ENCODE results near the gene LTB4R2.

Gene LTB4R2

DNA sequence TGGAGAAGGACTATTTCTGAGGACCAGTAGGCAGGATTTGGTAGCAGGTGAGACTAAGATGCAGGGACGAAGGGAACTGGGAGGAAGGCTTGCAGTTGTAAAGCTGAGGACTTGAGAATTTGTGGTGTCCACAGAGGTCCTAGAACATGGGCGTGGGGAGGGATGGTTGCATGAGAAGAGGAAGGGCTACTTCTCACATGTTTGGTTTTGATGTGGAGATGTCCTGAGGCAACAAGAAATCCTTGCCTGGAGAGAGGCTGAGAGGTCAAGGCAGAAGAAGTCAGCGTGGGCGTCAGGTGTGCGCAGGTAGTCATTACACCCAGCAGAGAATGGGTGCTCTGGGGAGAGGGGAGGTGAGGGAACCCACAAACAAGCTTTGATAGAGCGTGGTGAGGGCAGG is 32.9 kb upstream of the LTB4R2 start:
- Histone ChIP-seq H3K27me3 (ENCODE audit: control insufficient read depth in 1 of 2, insufficient read depth in 2 of 2, low read length in 2 of 2) (no peaks in the 10 kb centered on the region), H3K36me3 (ENCODE audit: control insufficient read depth in 1 of 2, insufficient read depth in 2 of 2, low read length in 2 of 2) (no peaks in the 10 kb centered on the region), H3K9ac (ENCODE audit: low read depth in 1 of 2, low read length in 2 of 2) (no peak overlapping the region), H3K9me3 (ENCODE audit: control insufficient read depth in 1 of 2, low read length in 2 of 2) (no peaks in the 10 kb centered on the region), H3K27ac (ENCODE audit: low read depth, low read length) (no peak overlapping the region), H3K4me1 (ENCODE audit: control insufficient read depth in 1 of 2, insufficient read depth in 2 of 2, low read length in 2 of 2) (peaks cover 15 to 18% of the 10 kb centered on the region in 2 donors), H3K4me3 (ENCODE audit: low read depth in 1 of 2, low read length in 2 of 2) (no peak overlapping the region)

- Histone ChIP-seq H3K9ac (ENCODE audit: low read depth in 1 of 2, low read length in 2 of 2) (no peak overlapping the region), H3K9me3 (ENCODE audit: control insufficient read depth in 1 of 2, low read length in 2 of 2) (no peaks in the 10 kb centered on the region), H3K27ac (ENCODE audit: low read depth, low read length) (no peak overlapping the region), H3K4me1 (ENCODE audit: control insufficient read depth in 1 of 2, insufficient read depth in 2 of 2, low read length in 2 of 2) (peaks cover 11 to 12% of the 10 kb centered on the region in 2 donors), H3K27me3 (ENCODE audit: control insufficient read depth in 1 of 2, insufficient read depth in 2 of 2, low read length in 2 of 2) (no peaks in the 10 kb centered on the region), H3K36me3 (ENCODE audit: control insufficient read depth in 1 of 2, insufficient read depth in 2 of 2, low read length in 2 of 2) (no peaks in the 10 kb centered on the region), H3K4me3 (ENCODE audit: low read depth in 1 of 2, low read length in 2 of 2) (no peak overlapping the region)
These were observed 32.2 kb upstream of the LTB4R2 start for GRCh38 chr14:24277606-24278321.

DNA sequence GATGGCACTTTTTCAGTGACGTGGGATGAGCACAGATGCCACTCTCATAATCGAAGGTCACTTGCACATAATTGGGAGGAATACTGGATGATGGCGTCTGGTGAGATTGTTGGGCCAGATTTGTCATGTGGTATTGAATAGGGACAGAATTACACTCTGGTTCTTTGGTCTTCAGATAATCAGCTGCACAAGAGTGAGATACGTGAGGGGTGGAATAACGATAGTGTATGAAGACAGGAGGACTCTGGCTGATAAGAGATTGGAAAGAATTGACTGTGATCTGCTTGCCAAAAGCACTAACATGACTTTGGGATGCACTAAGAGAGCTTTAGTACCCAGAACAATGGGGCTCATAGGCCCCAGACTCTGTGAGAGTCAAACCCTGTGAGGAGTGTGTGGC is 31.5 kb upstream of the LTB4R2 start:
- no peaks in the 10 kb centered on the region for H3K36me3 ChIP-seq (ENCODE audit: control insufficient read depth in 1 of 2, insufficient read depth in 2 of 2, low read length in 2 of 2)

GRCh38 chr14:24279301-24280186 is 30.4 kb upstream of the LTB4R2 start:
- Histone ChIP-seq H3K4me3 (ENCODE audit: low read depth in 1 of 2, low read length in 2 of 2) (no peak overlapping the region), H3K9ac (ENCODE audit: low read depth in 1 of 2, low read length in 2 of 2) (no peak overlapping the region), H3K4me1 (ENCODE audit: control insufficient read depth in 1 of 2, insufficient read depth in 2 of 2, low read length in 2 of 2) (peaks cover 0 to 7% of the 10 kb centered on the region in 2 donors), H3K27me3 (ENCODE audit: control insufficient read depth in 1 of 2, insufficient read depth in 2 of 2, low read length in 2 of 2) (no peaks in the 10 kb centered on the region), H3K27ac (ENCODE audit: low read depth, low read length) (no peak overlapping the region), H3K9me3 (ENCODE audit: control insufficient read depth in 1 of 2, low read length in 2 of 2) (no peaks in the 10 kb centered on the region), H3K36me3 (ENCODE audit: control insufficient read depth in 1 of 2, insufficient read depth in 2 of 2, low read length in 2 of 2) (no peaks in the 10 kb centered on the region)

More for the DNA sequence above, 31.5 kb upstream of the LTB4R2 start:
- no peak overlapping the region for H3K9ac ChIP-seq (ENCODE audit: low read depth in 1 of 2, low read length in 2 of 2)
- no peaks in the 10 kb centered on the region for H3K9me3 ChIP-seq (ENCODE audit: control insufficient read depth in 1 of 2, low read length in 2 of 2)
- no peaks in the 10 kb centered on the region for H3K27me3 ChIP-seq (ENCODE audit: control insufficient read depth in 1 of 2, insufficient read depth in 2 of 2, low read length in 2 of 2)
- no peak overlapping the region for H3K27ac ChIP-seq (ENCODE audit: low read depth, low read length)
- no peak overlapping the region for H3K4me3 ChIP-seq (ENCODE audit: low read depth in 1 of 2, low read length in 2 of 2)
- peaks cover 10 to 12% of the 10 kb centered on the region in 2 donors for H3K4me1 ChIP-seq (ENCODE audit: control insufficient read depth in 1 of 2, insufficient read depth in 2 of 2, low read length in 2 of 2)

DNA sequence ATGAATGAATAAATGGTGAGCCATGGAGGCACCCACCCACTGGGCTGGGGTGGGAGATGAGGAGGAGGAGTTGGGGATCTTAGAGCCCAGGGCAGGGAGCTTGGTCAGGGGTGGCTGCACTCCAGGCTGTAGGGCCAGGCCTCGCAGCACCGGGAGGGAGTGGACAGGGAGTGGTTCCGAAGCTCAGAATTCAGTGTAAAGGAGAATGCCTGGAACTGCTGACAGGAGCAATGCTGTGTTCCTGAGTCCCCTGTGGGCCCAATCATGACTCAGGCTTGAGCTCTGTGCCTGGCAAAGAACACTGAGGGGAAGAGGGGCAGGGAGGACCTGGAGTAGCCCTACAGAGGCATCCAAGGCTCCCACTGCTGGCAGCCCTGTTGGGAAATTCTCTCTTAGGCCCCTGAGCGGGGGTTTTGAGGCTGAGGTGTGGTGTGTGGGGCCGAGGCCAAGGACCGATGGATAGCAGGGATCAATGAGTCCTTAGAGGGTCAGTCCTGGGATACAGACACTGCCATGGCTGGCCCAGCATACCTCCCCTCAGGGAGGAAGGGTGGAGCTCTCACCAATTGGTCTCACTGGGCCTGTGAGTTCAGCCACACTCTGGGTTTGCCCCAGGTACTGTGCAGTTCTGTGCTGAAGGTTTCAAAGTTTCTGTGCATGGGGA is 29.0 kb upstream of the LTB4R2 start:
- peaks cover 0 to 5% of the 10 kb centered on the region in 2 donors for H3K4me1 ChIP-seq (ENCODE audit: control insufficient read depth in 1 of 2, insufficient read depth in 2 of 2, low read length in 2 of 2)
- H3K36me3 ChIP-seq (ENCODE audit: control insufficient read depth in 1 of 2, insufficient read depth in 2 of 2, low read length in 2 of 2) = no peaks in the 10 kb centered on the region
- H3K27me3 ChIP-seq (ENCODE audit: control insufficient read depth in 1 of 2, insufficient read depth in 2 of 2, low read length in 2 of 2) = no peaks in the 10 kb centered on the region
- H3K27ac ChIP-seq (ENCODE audit: low read depth, low read length) = no peak overlapping the region
- H3K4me3 ChIP-seq (ENCODE audit: low read depth in 1 of 2, low read length in 2 of 2) = no peak overlapping the region
- no peaks in the 10 kb centered on the region for H3K9me3 ChIP-seq (ENCODE audit: control insufficient read depth in 1 of 2, low read length in 2 of 2)
- no peak overlapping the region for H3K9ac ChIP-seq (ENCODE audit: low read depth in 1 of 2, low read length in 2 of 2)

DNA sequence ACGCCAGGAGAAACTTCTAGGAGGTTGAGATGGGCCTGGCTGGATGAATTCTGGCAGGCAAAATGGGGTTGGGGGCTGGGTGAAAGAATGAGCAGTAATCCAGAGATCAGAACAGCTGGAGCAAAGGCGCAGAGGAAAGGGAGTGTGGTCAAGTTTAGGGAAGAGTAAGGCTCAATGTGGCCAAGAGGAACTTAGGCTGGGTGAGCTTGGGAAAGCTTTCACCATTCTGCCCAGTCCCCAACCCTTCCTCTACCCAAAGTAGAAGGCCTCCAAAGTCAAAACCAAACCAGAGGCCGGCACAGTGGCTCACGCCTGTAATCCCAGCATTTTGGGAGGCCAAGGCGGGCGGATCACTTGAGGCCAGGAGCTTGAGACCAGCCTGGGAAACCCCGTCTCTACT is 28.3 kb upstream of the LTB4R2 start:
- Histone ChIP-seq H3K9me3 (ENCODE audit: control insufficient read depth in 1 of 2, low read length in 2 of 2) (no peaks in the 10 kb centered on the region), H3K27ac (ENCODE audit: low read depth, low read length) (no peak overlapping the region), H3K36me3 (ENCODE audit: control insufficient read depth in 1 of 2, insufficient read depth in 2 of 2, low read length in 2 of 2) (no peaks in the 10 kb centered on the region), H3K9ac (ENCODE audit: low read depth in 1 of 2, low read length in 2 of 2) (no peak overlapping the region), H3K4me3 (ENCODE audit: low read depth in 1 of 2, low read length in 2 of 2) (no peak overlapping the region), H3K27me3 (ENCODE audit: control insufficient read depth in 1 of 2, insufficient read depth in 2 of 2, low read length in 2 of 2) (no peaks in the 10 kb centered on the region), H3K4me1 (ENCODE audit: control insufficient read depth in 1 of 2, insufficient read depth in 2 of 2, low read length in 2 of 2) (peaks cover 0 to 5% of the 10 kb centered on the region in 2 donors)

DNA sequence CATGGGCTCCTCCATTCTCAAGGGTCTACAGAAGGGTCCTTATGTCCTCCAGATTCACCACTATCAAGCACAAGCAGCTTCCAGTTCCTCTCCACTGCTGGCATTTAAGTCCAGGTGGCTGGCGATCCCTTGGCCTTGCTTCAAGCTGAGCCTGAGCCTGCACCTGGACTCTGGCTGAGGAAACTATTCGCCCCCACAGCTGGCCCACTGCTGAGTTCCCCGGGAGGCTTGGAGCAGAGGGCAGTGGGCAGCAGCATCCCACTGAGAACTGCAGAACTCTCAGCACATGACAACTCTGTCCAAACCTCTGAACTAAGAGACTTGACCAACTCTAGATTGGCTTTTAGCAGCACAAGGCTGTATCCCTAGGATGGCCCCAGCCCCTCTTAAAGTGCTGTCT is 27.2 kb upstream of the LTB4R2 start:
- no peaks in the 10 kb centered on the region for H3K36me3 ChIP-seq (ENCODE audit: control insufficient read depth in 1 of 2, insufficient read depth in 2 of 2, low read length in 2 of 2)
- peaks cover 0 to 5% of the 10 kb centered on the region in 2 donors for H3K4me1 ChIP-seq (ENCODE audit: control insufficient read depth in 1 of 2, insufficient read depth in 2 of 2, low read length in 2 of 2)
- no peaks in the 10 kb centered on the region for H3K9me3 ChIP-seq (ENCODE audit: control insufficient read depth in 1 of 2, low read length in 2 of 2)
- H3K27ac ChIP-seq (ENCODE audit: low read depth, low read length) = no peak overlapping the region
- no peak overlapping the region for H3K4me3 ChIP-seq (ENCODE audit: low read depth in 1 of 2, low read length in 2 of 2)
- H3K9ac ChIP-seq (ENCODE audit: low read depth in 1 of 2, low read length in 2 of 2) = no peak overlapping the region
- H3K27me3 ChIP-seq (ENCODE audit: control insufficient read depth in 1 of 2, insufficient read depth in 2 of 2, low read length in 2 of 2) = no peaks in the 10 kb centered on the region

DNA sequence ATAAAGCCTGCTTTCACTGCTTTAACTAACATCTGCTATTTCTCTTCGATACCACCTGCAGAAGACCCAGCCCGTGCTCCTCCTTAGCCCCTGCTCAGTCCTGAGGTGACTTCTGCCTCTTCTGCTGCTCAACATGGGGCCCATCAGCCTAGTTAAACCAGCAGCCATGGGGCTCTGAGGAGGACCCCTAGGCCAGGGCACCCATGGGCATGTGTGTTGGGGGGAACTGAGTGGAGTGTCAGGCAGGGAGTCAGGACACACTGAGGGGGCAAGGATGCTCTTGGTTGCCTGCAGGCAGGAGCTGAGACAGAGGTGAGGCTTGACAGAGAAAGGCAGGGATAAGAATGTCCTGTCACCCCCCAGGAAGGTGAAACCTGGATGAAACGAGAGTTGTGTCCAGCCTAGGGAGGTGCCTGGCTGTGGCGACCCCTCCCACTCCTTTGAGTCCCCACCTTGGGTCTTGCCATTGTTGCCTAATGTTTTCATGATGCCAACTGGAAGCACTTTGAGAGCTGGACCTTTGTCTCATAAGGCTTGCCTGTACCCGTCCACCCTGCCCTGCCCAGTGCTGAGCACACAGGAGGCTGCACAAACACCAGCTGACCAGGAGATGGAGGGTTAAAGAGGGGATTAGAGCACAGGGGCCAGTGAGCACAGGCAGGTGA is 26.0 kb upstream of the LTB4R2 start:
- H3K27me3 ChIP-seq (ENCODE audit: control insufficient read depth in 1 of 2, insufficient read depth in 2 of 2, low read length in 2 of 2) = no peaks in the 10 kb centered on the region
- H3K36me3 ChIP-seq (ENCODE audit: control insufficient read depth in 1 of 2, insufficient read depth in 2 of 2, low read length in 2 of 2) = no peaks in the 10 kb centered on the region
- H3K9me3 ChIP-seq (ENCODE audit: control insufficient read depth in 1 of 2, low read length in 2 of 2) = no peaks in the 10 kb centered on the region
- H3K4me1 ChIP-seq (ENCODE audit: control insufficient read depth in 1 of 2, insufficient read depth in 2 of 2, low read length in 2 of 2) = peaks cover 0 to 5% of the 10 kb centered on the region in 2 donors
- H3K9ac ChIP-seq (ENCODE audit: low read depth in 1 of 2, low read length in 2 of 2) = no peak overlapping the region
- H3K27ac ChIP-seq (ENCODE audit: low read depth, low read length) = no peak overlapping the region
- no peak overlapping the region for H3K4me3 ChIP-seq (ENCODE audit: low read depth in 1 of 2, low read length in 2 of 2)

DNA sequence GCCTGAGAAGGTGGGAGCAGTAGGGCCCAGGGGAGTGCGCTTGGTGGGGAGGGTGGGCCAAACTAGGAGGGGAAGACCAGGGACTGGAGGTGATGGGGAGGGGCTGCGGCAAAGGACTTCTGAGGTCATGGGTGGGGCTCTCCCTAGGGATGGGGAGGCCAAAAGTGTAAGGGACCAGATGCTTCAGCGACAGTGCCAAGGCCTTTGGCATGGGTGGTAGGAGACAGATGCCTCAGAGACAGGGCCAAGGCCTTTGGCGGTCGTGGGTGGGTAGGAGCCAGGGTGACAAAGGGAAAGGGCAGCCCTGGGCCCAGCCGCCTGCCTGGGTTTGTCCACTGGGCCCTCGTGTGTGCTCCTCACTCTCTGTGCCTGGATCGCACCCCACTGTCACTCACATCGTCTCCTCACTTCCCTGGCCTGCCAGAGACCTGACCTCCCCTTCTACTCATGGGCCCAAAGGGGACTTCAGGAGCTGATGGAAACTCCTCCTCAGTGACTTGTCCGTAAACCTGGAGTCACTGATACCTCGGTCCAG is 25.4 kb upstream of the LTB4R2 start:
- Histone ChIP-seq H3K4me3 (ENCODE audit: low read depth in 1 of 2, low read length in 2 of 2) (no peak overlapping the region), H3K9ac (ENCODE audit: low read depth in 1 of 2, low read length in 2 of 2) (no peak overlapping the region), H3K27ac (ENCODE audit: low read depth, low read length) (no peak overlapping the region), H3K36me3 (ENCODE audit: control insufficient read depth in 1 of 2, insufficient read depth in 2 of 2, low read length in 2 of 2) (peaks cover 3 to 4% of the 10 kb centered on the region in 2 donors), H3K27me3 (ENCODE audit: control insufficient read depth in 1 of 2, insufficient read depth in 2 of 2, low read length in 2 of 2) (no peaks in the 10 kb centered on the region), H3K4me1 (ENCODE audit: control insufficient read depth in 1 of 2, insufficient read depth in 2 of 2, low read length in 2 of 2) (peaks cover 0 to 4% of the 10 kb centered on the region in 2 donors), H3K9me3 (ENCODE audit: control insufficient read depth in 1 of 2, low read length in 2 of 2) (no peaks in the 10 kb centered on the region)

Data from duodenal mucosa (tissue), 2 donors.